ENCODE measurements around the gene MAST4. TPM values are rescaled to one million over a fixed set of nuclear protein-coding genes. Genes with fewer than 3 reads are reported as not detected.

MAST4 gene
- polyA plus RNA-seq, 1 donor (not counting 4 experiments of a cell fraction or from before 2014, with no cell fraction given) = 19.8 TPM

DNA sequence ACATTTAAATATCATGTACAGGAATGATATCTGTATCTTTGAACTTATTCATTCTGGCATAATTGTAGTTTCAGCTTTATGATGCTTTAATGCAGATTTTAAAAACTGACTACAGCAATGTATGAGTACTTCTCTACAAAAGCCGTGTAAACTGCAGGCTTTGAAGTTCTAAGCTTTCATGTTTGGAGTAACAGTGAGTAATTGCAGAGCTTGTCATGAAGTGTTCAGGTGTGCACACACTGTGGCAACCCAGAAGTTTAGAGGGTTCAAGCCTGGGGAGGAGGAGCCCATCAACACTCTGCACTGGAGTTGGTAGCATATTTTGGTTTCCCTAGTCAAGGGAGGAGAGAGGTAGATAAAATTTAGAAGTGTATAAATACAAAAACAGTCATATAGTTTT, 469.5 kb downstream of the MAST4 start:
- dilution Hi-C loops (cut with MboI; ENCODE audit: extremely low pct_ligation_motif_present, low sequenced_read_pairs) = no loop called here
- Histone ChIP-seq H4K20me1 (ENCODE audit: control insufficient read depth, extremely low read depth, insufficient read depth, low read length) (peaks cover 5% of the 10 kb centered on the region), H3K27ac (ENCODE audit: control insufficient read depth, insufficient read depth, low read length) (no peak overlapping the region), H3K4me2 (ENCODE audit: control insufficient read depth, extremely low read depth, insufficient read depth, low read depth, low read length) (no peak overlapping the region), H3K4me3 (ENCODE audit: control insufficient read depth in 2 of 3, extremely low read depth in 1 of 3, insufficient read depth in 2 of 3, low read depth in 1 of 3, low read length in 3 of 3) (no peak overlapping the region), H3K9me3 (ENCODE audit: control insufficient read depth, low read depth, low read length) (no peaks in the 10 kb centered on the region), H3K4me1 (ENCODE audit: control insufficient read depth, extremely low read depth, insufficient read depth, low read length) (peaks cover 20% of the 10 kb centered on the region), H3K27me3 (ENCODE audit: control insufficient read depth, extremely low read depth, insufficient read depth, low read length) (no peaks in the 10 kb centered on the region), H3K79me2 (ENCODE audit: control insufficient read depth, insufficient read depth, low read length) (peaks cover 68% of the 10 kb centered on the region), H2AFZ (ENCODE audit: control insufficient read depth, low read length) (no peak overlapping the region), H3K36me3 (ENCODE audit: control insufficient read depth in 2 of 2, extremely low read depth in 1 of 2, insufficient read depth in 2 of 2, low read length in 2 of 2) (peaks cover 7 to 12% of the 10 kb centered on the region in 2 experiments), H3K9ac (ENCODE audit: control insufficient read depth, extremely low read depth, insufficient read depth, low read length) (no peak overlapping the region), H3K9me1 (ENCODE audit: control insufficient read depth, extremely low read depth, insufficient read depth, low read length) (no peaks in the 10 kb centered on the region)
- DNase-seq (ENCODE audit: low read depth, low spot score) (no peak), FAIRE-seq (no peak)
- TF ChIP-seq, protein P1, sequence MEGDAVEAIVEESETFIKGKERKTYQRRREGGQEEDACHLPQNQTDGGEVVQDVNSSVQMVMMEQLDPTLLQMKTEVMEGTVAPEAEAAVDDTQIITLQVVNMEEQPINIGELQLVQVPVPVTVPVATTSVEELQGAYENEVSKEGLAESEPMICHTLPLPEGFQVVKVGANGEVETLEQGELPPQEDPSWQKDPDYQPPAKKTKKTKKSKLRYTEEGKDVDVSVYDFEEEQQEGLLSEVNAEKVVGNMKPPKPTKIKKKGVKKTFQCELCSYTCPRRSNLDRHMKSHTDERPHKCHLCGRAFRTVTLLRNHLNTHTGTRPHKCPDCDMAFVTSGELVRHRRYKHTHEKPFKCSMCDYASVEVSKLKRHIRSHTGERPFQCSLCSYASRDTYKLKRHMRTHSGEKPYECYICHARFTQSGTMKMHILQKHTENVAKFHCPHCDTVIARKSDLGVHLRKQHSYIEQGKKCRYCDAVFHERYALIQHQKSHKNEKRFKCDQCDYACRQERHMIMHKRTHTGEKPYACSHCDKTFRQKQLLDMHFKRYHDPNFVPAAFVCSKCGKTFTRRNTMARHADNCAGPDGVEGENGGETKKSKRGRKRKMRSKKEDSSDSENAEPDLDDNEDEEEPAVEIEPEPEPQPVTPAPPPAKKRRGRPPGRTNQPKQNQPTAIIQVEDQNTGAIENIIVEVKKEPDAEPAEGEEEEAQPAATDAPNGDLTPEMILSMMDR (optimal IDR thresholded peaks at IDR 0.05 in 1 of 3, IDR thresholded peaks at IDR 0.05 in 1 of 3, conservative IDR thresholded peaks at IDR 0.05 in 1 of 3; ENCODE audit: extremely low read depth in 1 of 3, insufficient read depth in 2 of 3, low read length in 3 of 3) = no peak
- no peak for TF ChIP-seq EZH2 (IDR thresholded peaks at IDR 0.05; ENCODE audit: low read length)

DNA sequence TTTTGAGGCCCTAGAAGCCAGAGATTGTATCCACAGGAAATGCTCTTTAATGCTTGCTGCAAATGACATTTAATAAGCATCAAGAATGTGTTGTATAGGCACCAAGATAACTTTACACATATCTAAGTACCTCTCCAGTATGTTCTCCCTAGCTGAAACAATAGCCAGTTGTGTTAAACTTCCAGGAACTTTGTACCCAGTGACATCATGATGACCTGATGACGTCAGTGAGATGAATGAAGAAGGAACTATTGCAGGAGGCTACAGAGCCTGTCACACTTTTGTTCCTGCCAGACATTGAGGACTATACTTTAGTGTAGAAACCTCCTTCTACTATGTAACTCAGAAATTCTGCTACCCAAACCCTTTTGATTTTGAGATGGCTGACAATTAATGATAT, 470.6 kb downstream of the MAST4 start:
- Histone ChIP-seq H2AFZ (ENCODE audit: control insufficient read depth, low read length) (no peak overlapping the region), H3K4me3 (ENCODE audit: control insufficient read depth in 2 of 3, extremely low read depth in 1 of 3, insufficient read depth in 2 of 3, low read depth in 1 of 3, low read length in 3 of 3) (no peak overlapping the region), H3K27ac (ENCODE audit: control insufficient read depth, insufficient read depth, low read length) (no peak overlapping the region), H3K79me2 (ENCODE audit: control insufficient read depth, insufficient read depth, low read length) (peaks cover 68% of the 10 kb centered on the region), H3K9me3 (ENCODE audit: control insufficient read depth, low read depth, low read length) (no peaks in the 10 kb centered on the region), H3K4me1 (ENCODE audit: control insufficient read depth, extremely low read depth, insufficient read depth, low read length) (peaks cover 8% of the 10 kb centered on the region), H3K9ac (ENCODE audit: control insufficient read depth, extremely low read depth, insufficient read depth, low read length) (no peak overlapping the region), H3K4me2 (ENCODE audit: control insufficient read depth, extremely low read depth, insufficient read depth, low read depth, low read length) (no peak overlapping the region), H3K9me1 (ENCODE audit: control insufficient read depth, extremely low read depth, insufficient read depth, low read length) (no peaks in the 10 kb centered on the region), H3K27me3 (ENCODE audit: control insufficient read depth, extremely low read depth, insufficient read depth, low read length) (no peaks in the 10 kb centered on the region), H3K36me3 (ENCODE audit: control insufficient read depth in 2 of 2, extremely low read depth in 1 of 2, insufficient read depth in 2 of 2, low read length in 2 of 2) (peaks cover 7 to 12% of the 10 kb centered on the region in 2 experiments), H4K20me1 (ENCODE audit: control insufficient read depth, extremely low read depth, insufficient read depth, low read length) (peaks cover 5% of the 10 kb centered on the region)
- dilution Hi-C loops (cut with MboI; ENCODE audit: extremely low pct_ligation_motif_present, low sequenced_read_pairs) = no loop called here
- no peak for DNase-seq (ENCODE audit: low read depth, low spot score)
- no peak for FAIRE-seq
- TF ChIP-seq, protein P1 (optimal IDR thresholded peaks at IDR 0.05 in 1 of 3, IDR thresholded peaks at IDR 0.05 in 1 of 3, conservative IDR thresholded peaks at IDR 0.05 in 1 of 3; ENCODE audit: extremely low read depth in 1 of 3, insufficient read depth in 2 of 3, low read length in 3 of 3) = no peak
- no peak for TF ChIP-seq EZH2 (IDR thresholded peaks at IDR 0.05; ENCODE audit: low read length)

Measured in keratinocyte (primary cell).